ENCODE measurements around the gene SPTBN4. TPM values are rescaled to one million over a fixed set of nuclear protein-coding genes. Genes with fewer than 3 reads are reported as not detected.

Gene SPTBN4
- total RNA-seq, 2 donors from 2014 or later = 0.79 to 2.0 TPM

GRCh38 chr19:40586611-40587010 lies 119.8 kb downstream of the SPTBN4 start:
- 91 to 97% methylated on average over 14 of the region's 14 CpGs for WGBS, 2 experiments (ENCODE audit: insufficient coverage in 1 of 2, insufficient read length in 1 of 2)
- Mint-ChIP-seq H3K9me3 (peaks cover under 1% of the 10 kb centered on the region), H3K27ac (no peak overlapping the region), H3K27me3 (ENCODE audit: insufficient read depth) (no peaks in the 10 kb centered on the region), H3K36me3 (ENCODE audit: low read depth) (peaks cover 61% of the 10 kb centered on the region), H3K4me3 (no peak overlapping the region), H3K4me1 (no peaks in the 10 kb centered on the region)
- Histone ChIP-seq H3K9ac (ENCODE audit: extremely low read depth, low read length, poor library complexity, severe bottlenecking) (no peak overlapping the region), H3K4me1 (ENCODE audit: control insufficient read depth, insufficient read depth, low read length) (no peaks in the 10 kb centered on the region), H3K9me3 (ENCODE audit: control insufficient read depth, low read length) (no peaks in the 10 kb centered on the region), H3K4me3 (ENCODE audit: low read length) (no peak overlapping the region), H3K27me3 (ENCODE audit: control insufficient read depth, insufficient read depth, low read length, poor library complexity, severe bottlenecking) (no peaks in the 10 kb centered on the region), H3K36me3 (ENCODE audit: control insufficient read depth, insufficient read depth, low read length) (peaks cover 31% of the 10 kb centered on the region), H3K27ac (ENCODE audit: low read depth, low read length) (no peak overlapping the region)
- DNase-seq = no peak
- TF ChIP-seq CTCF (conservative IDR thresholded peaks at IDR 0.05) = no peak

GRCh38 chr19:40588110-40588854 lies 121.5 kb downstream of the SPTBN4 start:
- H3K4me1 Mint-ChIP-seq = no peaks in the 10 kb centered on the region
- WGBS, 2 experiments (ENCODE audit: insufficient coverage in 1 of 2, insufficient read length in 1 of 2) = 92 to 95% methylated on average over 17 to 19 of the region's 19 CpGs
- DNase-seq = peak; percentile 43
- Histone ChIP-seq H3K27me3 (ENCODE audit: control insufficient read depth, insufficient read depth, low read length, poor library complexity, severe bottlenecking) (no peaks in the 10 kb centered on the region), H3K4me3 (ENCODE audit: low read length) (no peak overlapping the region), H3K9ac (ENCODE audit: extremely low read depth, low read length, poor library complexity, severe bottlenecking) (no peak overlapping the region), H3K9me3 (ENCODE audit: control insufficient read depth, low read length) (no peaks in the 10 kb centered on the region), H3K36me3 (ENCODE audit: control insufficient read depth, insufficient read depth, low read length) (peaks cover 25% of the 10 kb centered on the region), H3K27ac (ENCODE audit: low read depth, low read length) (no peak overlapping the region), H3K4me1 (ENCODE audit: control insufficient read depth, insufficient read depth, low read length) (no peaks in the 10 kb centered on the region)
- H3K4me3 Mint-ChIP-seq = no peak overlapping the region
- peaks cover 1% of the 10 kb centered on the region for H3K9me3 Mint-ChIP-seq
- no peak overlapping the region for H3K27ac Mint-ChIP-seq
- H3K36me3 Mint-ChIP-seq (ENCODE audit: low read depth) = peaks cover 53% of the 10 kb centered on the region
- TF ChIP-seq CTCF (conservative IDR thresholded peaks at IDR 0.05) = no peak
- no peaks in the 10 kb centered on the region for H3K27me3 Mint-ChIP-seq (ENCODE audit: insufficient read depth)

- Histone ChIP-seq H3K9me3 (ENCODE audit: control insufficient read depth, low read length) (no peaks in the 10 kb centered on the region), H3K27me3 (ENCODE audit: control insufficient read depth, insufficient read depth, low read length, poor library complexity, severe bottlenecking) (no peaks in the 10 kb centered on the region), H3K27ac (ENCODE audit: low read depth, low read length) (no peak overlapping the region), H3K4me3 (ENCODE audit: low read length) (no peak overlapping the region), H3K4me1 (ENCODE audit: control insufficient read depth, insufficient read depth, low read length) (no peaks in the 10 kb centered on the region), H3K36me3 (ENCODE audit: control insufficient read depth, insufficient read depth, low read length) (peaks cover 25% of the 10 kb centered on the region), H3K9ac (ENCODE audit: extremely low read depth, low read length, poor library complexity, severe bottlenecking) (no peak overlapping the region)
- Mint-ChIP-seq H3K27me3 (ENCODE audit: insufficient read depth) (no peaks in the 10 kb centered on the region), H3K27ac (no peak overlapping the region), H3K36me3 (ENCODE audit: low read depth) (peaks cover 47% of the 10 kb centered on the region), H3K4me1 (no peaks in the 10 kb centered on the region), H3K4me3 (no peak overlapping the region), H3K9me3 (peaks cover 1% of the 10 kb centered on the region)
- TF ChIP-seq CTCF (conservative IDR thresholded peaks at IDR 0.05) = no peak
- no peak for DNase-seq
- WGBS, 2 experiments (ENCODE audit: insufficient coverage in 1 of 2, insufficient read length in 1 of 2) = 96% methylated on average over 7 of the region's 9 CpGs; no CpG with 5 or more reads in 1 of the 2 experiments
Observed at GRCh38 chr19:40588926-40589569, 122.2 kb downstream of the SPTBN4 start.

Data from endodermal cell (in vitro differentiated cells).